ENCODE measurements around the gene HILPDA.
"Not testable (repeated sequence)": the region's sequence is repeated elsewhere in the genome, so short reads cannot be mapped to it uniquely, and the experiment has no call there.

The HILPDA gene

GRCh38 chr7:128431754-128432153 lies 23.9 kb upstream of the HILPDA start:
- no peak for DNase-seq (ENCODE audit: low spot score)

GRCh38 chr7:128434413-128435326 lies 21.0 kb upstream of the HILPDA start:
- DNase-seq (ENCODE audit: low spot score): no peak

- DNase-seq (ENCODE audit: low spot score): no peak
Measured at GRCh38 chr7:128435327-128435686, 20.4 kb upstream of the HILPDA start.

- no peak for DNase-seq (ENCODE audit: low spot score)
Measured at GRCh38 chr7:128437426-128438332, 18.0 kb upstream of the HILPDA start.

GRCh38 chr7:128442356-128442755 lies 13.3 kb upstream of the HILPDA start:
- DNase-seq (ENCODE audit: low spot score): no peak

GRCh38 chr7:128443831-128444600 lies 11.7 kb upstream of the HILPDA start:
- DNase-seq (ENCODE audit: low spot score): no peak

- no peak for DNase-seq (ENCODE audit: low spot score)
Measured at GRCh38 chr7:128446306-128446705, 9.4 kb upstream of the HILPDA start.

- no peak for DNase-seq (ENCODE audit: low spot score)
Measured at GRCh38 chr7:128447941-128448564, 7.6 kb upstream of the HILPDA start.

- DNase-seq (ENCODE audit: low spot score): no peak
Measured at GRCh38 chr7:128448751-128449302, 6.9 kb upstream of the HILPDA start.

GRCh38 chr7:128450409-128450808 lies 5.3 kb upstream of the HILPDA start:
- DNase-seq (ENCODE audit: low spot score): no peak

GRCh38 chr7:128450913-128451312 lies 4.8 kb upstream of the HILPDA start:
- DNase-seq (ENCODE audit: low spot score): no peak

- DNase-seq (ENCODE audit: low spot score): no peak
Measured at GRCh38 chr7:128452552-128452951, 3.1 kb upstream of the HILPDA start.

- peak; percentile 14 for DNase-seq (ENCODE audit: low spot score)
Measured at GRCh38 chr7:128453836-128454804, 1.6 kb upstream of the HILPDA start.

- DNase-seq (ENCODE audit: low spot score): no peak
Measured at GRCh38 chr7:128454808-128455542, 703 bp upstream of the HILPDA start.

- DNase-seq (ENCODE audit: low spot score): peak; percentile 14
Measured at GRCh38 chr7:128456255-128456725, 612 bp downstream of the HILPDA start.

GRCh38 chr7:128457385-128457784 lies 1.7 kb downstream of the HILPDA start:
- DNase-seq (ENCODE audit: low spot score): not testable (repeated sequence)

- no peak for DNase-seq (ENCODE audit: low spot score)
Measured at GRCh38 chr7:128458956-128459355, 3.3 kb downstream of the HILPDA start.

- DNase-seq (ENCODE audit: low spot score): peak; percentile 59
Measured at GRCh38 chr7:128459394-128459878, 3.8 kb downstream of the HILPDA start.

- no peak for DNase-seq (ENCODE audit: low spot score)
Measured at GRCh38 chr7:128462460-128462859, 6.8 kb downstream of the HILPDA start.
